Frontal cortex (tissue), 4 donors: ENCODE results near the gene CYSTM1. TPM values are rescaled to one million over a fixed set of nuclear protein-coding genes. Genes with fewer than 3 reads are reported as not detected.
A peak's percentile ranks its signal among the peaks of the same experiment; 100 is the strongest.
"Not testable (repeated sequence)": the region's sequence is repeated elsewhere in the genome, so short reads cannot be mapped to it uniquely, and the experiment has no call there.

Experiments
- DNase-seq, 2 donors: peaks; one replicate each; pipeline ENCODE4 v3.0.0; 2012; ENCODE audit warnings: low spot score in 2 of 2
- FAIRE-seq: peaks from 2 replicates; lab custom pipeline; 2012; peaks lifted over from hg19 to GRCh38; lab: Jason Lieb, UNC
- total RNA-seq: library from RNA; depleted of rRNA; stranded (reverse); fragments of >200 nt; gene quantifications from one replicate; pipeline ENCODE4 v1.2.3, GENCODE V29; 2014
- donor health status: control.
- donor health status: control.
- donor health status: control.

The CYSTM1 gene
- total RNA-seq, 1 donor from 2014 or later = 4.1 TPM

DNA sequence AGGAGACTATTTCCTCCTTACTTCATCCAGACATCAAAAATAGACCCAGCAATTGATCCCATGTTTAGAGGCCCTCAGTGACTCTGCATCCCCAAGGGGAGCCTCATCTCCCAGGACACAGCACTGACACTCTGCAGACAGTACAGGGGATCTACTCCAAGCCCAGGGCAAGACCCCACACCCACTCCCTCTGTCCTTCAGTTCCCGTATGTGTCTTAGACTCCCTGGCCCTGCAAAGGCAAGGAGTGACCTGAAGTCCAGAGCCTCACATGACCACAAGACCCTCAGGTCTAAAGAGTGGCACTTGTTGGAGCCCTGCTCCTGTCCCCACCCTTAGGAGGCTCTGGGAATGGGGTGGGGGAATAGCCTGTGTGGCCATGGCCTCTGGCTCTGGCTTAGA lies 27.5 kb upstream of the CYSTM1 start:
- no peak for DNase-seq
- FAIRE-seq = no peak

DNA sequence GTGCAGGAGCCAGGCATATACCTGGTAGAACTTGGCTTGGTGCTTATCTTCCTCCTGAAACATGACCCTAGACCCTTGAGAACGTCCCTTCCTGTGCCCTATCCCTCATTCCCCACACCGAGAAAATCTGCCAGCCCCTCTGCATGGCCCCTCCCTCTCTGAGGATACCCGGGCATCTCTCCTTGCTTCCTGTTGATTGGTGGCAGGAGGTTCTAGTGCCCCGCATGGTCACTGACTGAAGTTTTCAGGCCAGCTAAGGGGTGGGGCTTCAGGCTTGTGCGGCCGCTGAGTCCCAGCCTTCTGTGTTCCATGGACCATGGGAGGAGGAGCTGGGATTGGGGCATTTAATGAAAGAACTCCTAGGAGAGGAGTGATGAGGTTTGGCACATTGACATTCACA lies 26.5 kb upstream of the CYSTM1 start:
- FAIRE-seq (no peak), DNase-seq (no peak)

GRCh38 chr5:140150201-140150600 lies 24.8 kb upstream of the CYSTM1 start:
- DNase-seq (no peak), FAIRE-seq (no peak)

- FAIRE-seq (no peak), DNase-seq (no peak)
Observed at GRCh38 chr5:140151144-140152021, 23.6 kb upstream of the CYSTM1 start.

GRCh38 chr5:140152022-140152999 lies 22.7 kb upstream of the CYSTM1 start:
- DNase-seq (no peak), FAIRE-seq (no peak)

DNA sequence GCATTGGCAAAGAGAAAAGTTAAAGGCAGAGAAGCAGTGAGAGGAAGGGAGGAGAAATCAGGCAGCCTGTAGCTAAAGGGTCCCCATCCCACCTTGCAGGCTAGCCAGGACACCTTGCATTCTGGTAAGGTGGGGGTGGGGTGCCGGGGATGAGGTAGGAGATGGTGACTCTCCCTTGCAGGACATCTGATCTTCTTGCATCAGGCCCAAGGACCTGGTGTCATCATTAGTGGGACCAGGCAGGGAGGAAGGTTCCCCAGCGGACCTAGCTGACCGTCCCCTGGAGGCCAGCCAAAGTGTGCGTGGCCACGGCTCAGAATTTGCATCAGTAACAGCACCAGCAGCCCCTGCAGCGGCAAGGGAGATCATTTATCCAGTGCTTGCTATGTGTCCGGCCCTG lies 21.7 kb upstream of the CYSTM1 start:
- FAIRE-seq (no peak), DNase-seq (no peak)

- no peak for DNase-seq
- FAIRE-seq = no peak
Observed at GRCh38 chr5:140153905-140154304, 21.1 kb upstream of the CYSTM1 start.

- not testable (repeated sequence) for DNase-seq, FAIRE-seq
Observed at GRCh38 chr5:140154710-140155381, 20.1 kb upstream of the CYSTM1 start.

- peak; percentile 76 to 88 for DNase-seq
- no peak for FAIRE-seq
Observed at GRCh38 chr5:140157032-140157781, 17.8 kb upstream of the CYSTM1 start.

- FAIRE-seq (no peak), DNase-seq (no peak)
Observed at GRCh38 chr5:140159014-140159927, 15.7 kb upstream of the CYSTM1 start.

DNA sequence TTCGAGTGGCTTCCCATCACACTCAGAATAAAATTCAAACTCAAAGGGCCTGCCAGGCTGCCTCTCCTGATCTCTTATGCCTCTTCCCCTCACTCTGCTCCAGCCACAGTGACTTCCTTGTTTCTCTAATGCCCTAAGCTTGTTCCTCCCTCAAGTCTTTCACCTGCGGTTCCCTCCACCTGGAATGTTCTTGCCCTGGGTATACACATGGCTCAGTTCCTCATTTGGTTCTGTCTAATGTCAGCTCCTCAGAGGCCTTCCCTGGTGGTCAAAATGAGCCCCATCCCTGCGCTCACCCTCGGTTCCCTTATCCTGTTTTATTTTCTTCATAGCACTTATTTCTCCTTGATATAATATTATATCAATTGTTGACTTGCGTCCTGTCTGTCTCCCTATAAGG lies 12.7 kb upstream of the CYSTM1 start:
- no peak for FAIRE-seq
- DNase-seq = no peak

DNA sequence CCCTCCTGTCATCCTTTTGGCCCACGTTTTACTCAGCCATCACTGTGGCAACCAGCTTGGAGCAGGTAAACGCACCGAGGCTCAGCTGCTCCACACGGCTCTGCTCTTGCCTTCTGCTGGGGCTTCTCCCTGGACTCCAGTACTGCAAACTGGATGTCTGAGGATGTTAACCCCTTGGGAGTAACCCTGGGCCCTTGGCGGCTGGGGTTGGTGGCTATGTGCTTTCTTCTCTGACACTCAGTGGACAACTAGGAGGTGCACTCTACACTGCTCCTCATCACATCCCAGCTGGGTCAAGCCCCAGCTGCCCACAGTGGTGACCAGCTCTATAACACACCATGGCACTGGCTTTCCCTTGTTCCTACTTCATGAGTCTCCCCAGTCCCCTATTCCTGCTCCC lies 12.2 kb upstream of the CYSTM1 start:
- no peak for FAIRE-seq
- no peak for DNase-seq

DNA sequence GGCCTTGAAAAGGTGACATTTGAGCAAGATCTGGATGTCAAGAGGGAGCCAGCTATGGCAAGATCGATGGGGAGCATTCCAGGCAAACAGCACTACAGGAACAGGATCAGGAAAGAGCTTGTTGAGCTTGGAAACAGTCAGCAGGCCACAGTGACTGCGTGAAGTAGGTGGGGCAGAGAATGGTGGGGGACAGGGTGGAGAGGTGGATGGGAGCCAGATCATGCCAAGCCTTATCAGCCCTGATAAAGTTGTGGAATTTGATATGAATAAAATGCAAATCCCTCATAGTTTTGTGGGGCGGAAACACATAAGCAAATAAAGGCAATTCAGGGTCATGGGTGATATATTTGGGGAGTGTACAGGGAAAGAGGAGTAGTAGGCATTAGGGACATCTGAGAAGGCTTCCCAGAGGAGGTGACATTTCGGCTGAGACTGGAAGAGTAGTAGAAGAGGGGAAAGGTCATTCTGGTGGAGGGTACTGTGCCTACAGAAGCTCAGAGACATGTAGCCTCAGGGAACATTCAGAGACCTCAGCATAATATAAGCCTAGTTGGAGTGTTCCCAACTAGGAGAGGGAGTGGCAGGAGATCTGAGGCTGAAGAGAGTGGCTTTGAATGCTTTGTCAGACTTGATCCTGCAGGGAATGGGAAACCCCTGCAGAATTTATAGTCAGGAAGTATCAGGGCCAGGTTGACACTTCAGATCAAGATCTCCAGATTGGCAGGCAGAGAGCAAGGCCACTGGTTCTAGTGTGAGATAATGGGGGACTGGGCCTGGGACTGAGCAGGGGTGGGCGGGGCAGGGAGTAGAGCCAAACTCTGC lies 9.7 kb upstream of the CYSTM1 start:
- DNase-seq (no peak), FAIRE-seq (no peak)

DNA sequence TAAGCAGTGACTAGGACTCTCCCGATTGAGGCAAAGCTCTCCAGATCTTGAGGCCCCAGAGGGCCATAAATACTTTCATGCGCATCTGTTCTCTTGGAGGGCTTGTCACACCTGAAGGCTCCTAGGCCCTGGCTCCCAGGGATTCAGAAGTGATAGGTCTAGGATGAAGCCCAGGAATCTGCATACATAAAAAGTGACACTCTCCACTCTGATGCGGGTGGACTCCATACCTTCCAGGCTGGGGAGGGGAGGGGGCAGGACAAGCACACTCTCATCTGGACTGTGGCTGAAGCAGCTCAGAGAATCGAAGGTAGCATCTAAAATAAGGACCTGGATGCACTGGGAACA lies 9.1 kb upstream of the CYSTM1 start:
- DNase-seq = no peak
- no peak for FAIRE-seq

DNA sequence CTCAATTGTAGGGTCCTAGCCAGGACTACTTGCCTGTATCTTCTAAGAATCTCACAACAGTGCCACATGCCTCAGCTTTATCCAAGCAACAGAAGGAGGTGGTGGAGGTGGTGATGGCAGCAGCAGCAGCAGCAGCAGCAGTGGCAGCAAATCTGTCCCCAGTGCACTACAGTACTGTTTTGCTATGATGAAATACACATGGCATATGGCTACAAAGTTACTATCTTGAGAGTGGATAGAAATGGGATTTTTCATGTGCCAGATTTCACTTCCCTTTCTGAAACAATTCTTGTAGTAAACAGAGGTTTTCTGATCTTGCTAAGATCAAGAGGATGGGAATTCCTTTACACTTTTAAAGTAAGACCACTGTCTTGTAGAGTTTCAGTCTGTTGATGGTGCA lies 8.1 kb upstream of the CYSTM1 start:
- DNase-seq = no peak
- FAIRE-seq = no peak

- no peak for FAIRE-seq
- DNase-seq = no peak
Observed at GRCh38 chr5:140168371-140168770, 6.6 kb upstream of the CYSTM1 start.

GRCh38 chr5:140169410-140169809 lies 5.6 kb upstream of the CYSTM1 start:
- DNase-seq = no peak
- no peak for FAIRE-seq

GRCh38 chr5:140172483-140172882 lies 2.5 kb upstream of the CYSTM1 start:
- no peak for DNase-seq
- no peak for FAIRE-seq
